Iris pigment epithelial cell (primary cell): ENCODE data around the gene DND1.
"Not testable (repeated sequence)": the region's sequence is repeated elsewhere in the genome, so short reads cannot be mapped to it uniquely, and the experiment has no call there.

ENCODE experiments used
- DNase-seq: peaks from one replicate; pipeline ENCODE4 v3.0.0-alpha.2; 2011; ENCODE audit warnings: low read depth

The DND1 gene

DNA sequence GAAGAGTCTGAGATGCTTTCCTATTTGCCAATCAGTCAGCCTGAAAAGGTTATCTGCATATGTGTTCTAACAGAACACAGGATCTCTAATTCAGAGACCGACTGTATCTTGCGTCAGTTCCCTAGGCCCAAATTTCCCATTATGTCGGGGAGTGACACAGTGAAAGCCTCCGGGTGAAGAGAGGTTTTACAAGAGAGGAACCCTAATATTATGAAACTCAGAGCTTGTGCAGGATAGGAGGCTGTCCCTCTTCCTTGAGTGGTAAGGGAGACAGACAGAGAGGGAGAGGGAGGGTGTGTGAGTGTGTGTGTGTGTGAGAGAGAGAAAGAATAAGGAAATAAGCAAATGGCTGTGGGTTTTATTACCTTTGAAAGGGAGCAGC is 42.3 kb downstream of the DND1 start:
- no peak for DNase-seq

DNA sequence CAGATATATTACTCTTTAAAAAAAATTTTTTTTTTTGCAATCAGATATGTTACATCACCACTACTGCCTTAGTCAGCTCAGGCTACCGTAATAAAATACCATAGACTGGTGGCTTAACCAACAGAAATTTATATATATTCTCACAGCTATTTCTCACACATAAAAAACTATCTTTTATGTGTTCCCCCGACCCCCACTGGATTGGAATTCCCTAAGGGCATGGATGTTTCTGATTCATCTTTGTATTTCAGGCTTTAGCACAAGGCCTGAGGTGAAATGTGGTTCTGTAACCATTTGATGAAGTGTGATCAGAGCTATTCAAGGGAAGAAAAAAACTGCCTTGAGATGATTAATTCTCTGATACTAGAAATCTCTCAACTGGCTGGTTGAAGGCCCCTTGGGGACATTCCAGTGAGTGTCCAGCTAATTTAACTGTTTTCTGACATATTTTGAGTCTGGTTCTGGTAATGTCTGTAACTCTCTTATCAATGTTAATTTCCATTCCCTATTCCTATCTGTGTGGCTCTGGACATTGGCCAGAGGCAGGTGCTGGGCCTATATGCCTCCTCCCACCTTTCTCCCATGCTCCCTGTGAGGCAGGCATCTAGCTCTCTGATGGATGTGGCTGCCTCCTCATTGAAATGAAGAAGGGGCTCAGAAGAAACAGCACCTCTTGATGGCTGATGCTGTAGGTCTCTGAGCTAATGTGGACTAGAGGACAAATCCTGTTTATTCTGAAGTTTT is 42.9 kb downstream of the DND1 start:
- no peak for DNase-seq

DNA sequence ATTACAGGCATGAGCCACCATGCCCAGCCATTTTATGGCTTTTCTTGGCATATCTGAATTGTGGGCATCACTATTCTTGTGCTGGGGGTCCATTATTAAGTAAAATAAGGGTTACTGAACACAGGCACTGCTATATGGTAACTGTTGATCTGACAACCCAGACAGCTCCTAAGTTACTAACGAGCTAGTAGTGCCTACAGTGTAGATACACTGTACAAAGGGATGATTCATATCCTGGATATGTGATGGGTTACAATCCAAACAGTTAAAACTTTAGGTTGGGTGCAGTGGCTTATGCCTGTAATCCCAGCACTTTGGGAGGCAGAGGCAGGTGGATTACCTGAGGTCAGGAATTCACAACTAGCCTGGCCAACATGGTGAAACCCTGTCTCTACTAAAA is 44.7 kb downstream of the DND1 start:
- no peak for DNase-seq

DNA sequence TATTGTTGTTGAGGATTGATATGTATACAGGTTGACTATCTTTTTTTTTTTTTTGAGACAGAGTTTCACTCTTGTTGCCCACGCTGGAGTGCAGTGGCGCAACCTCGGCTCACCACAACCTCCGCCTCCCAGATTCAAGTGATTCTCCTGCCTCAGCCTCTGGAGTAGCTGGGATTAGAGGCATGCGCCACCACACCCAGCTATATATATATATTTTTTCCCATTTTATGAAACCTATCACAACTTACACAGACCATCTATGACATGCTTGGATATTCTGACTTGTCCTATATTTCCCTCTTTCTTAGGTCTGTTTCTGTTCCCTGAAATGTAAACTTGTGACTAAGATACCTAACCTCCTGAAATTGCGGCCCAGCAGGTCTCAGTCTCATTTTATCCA is 45.4 kb downstream of the DND1 start:
- no peak for DNase-seq

DNA sequence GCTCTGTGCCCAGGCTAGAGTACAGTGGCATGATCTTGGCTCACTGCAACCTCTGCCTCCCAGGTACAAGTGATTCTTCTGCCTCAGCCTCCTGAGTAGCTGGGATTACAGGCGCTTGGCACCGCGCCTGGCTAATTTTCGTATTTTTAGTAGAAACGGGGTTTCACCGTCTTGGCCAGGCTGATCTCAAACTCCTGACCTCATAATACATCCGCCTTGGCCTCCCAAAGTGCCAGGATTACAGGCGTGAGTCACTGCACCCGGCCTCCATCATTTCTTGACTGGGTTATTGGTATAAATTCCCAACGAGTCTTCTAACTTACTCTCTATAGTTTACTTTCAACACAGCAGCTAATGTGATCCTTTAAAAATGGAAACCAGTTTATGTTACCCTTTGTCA is 48.5 kb downstream of the DND1 start:
- not testable (repeated sequence) for DNase-seq

DNA sequence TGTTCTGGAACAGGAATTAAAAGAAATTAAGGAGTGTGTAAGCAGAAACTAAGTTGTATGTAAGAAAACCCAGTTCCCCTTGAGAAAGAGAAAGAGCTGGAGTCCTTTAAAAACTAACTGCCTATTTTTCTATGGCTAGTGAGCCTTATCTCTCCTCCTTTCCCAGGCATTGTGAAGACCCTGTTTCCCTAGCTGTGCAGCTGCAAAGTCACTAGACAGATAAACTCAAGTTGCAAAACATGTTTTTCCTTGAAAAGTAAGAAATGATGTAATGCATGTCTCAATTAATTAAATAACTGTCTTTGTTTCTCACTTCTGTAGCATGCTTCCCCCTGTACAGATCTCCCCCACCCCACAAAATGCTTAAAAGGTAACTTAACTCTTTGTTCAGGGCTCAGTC is 50.3 kb downstream of the DND1 start:
- DNase-seq, result not testable (repeated sequence)

DNA sequence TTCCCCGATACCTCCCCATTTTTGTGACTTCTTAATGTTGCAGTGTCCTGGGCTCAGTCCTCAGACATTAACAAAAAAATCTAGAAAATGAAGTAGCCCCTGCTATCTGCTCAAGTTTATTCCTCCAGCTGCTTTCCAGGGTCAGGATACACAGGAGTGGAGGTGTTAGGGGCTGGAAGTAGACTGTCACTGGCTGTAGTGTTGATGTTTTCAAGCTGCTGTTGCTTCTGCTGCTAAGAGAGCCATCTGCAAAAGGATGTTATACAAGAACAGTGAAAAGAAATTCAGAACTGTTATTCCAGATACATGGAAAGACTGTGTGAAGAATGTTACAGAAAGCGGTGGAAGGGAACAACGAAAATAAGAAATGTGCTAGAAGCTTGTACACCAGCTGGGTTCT is 51.1 kb downstream of the DND1 start:
- no peak for DNase-seq
